ENCODE data around the gene GARNL3. TPM values are rescaled to one million over a fixed set of nuclear protein-coding genes. Genes with fewer than 3 reads are reported as not detected.
A peak's percentile ranks its signal among the peaks of the same experiment; 100 is the strongest.

GARNL3 gene
- total RNA-seq, 1 experiment from 2014 or later = 5.9 TPM

- no peak for DNase-seq (ENCODE audit: low read depth)
Observed at GRCh38 chr9:127405344-127406125, 141.0 kb downstream of the GARNL3 start.

DNA sequence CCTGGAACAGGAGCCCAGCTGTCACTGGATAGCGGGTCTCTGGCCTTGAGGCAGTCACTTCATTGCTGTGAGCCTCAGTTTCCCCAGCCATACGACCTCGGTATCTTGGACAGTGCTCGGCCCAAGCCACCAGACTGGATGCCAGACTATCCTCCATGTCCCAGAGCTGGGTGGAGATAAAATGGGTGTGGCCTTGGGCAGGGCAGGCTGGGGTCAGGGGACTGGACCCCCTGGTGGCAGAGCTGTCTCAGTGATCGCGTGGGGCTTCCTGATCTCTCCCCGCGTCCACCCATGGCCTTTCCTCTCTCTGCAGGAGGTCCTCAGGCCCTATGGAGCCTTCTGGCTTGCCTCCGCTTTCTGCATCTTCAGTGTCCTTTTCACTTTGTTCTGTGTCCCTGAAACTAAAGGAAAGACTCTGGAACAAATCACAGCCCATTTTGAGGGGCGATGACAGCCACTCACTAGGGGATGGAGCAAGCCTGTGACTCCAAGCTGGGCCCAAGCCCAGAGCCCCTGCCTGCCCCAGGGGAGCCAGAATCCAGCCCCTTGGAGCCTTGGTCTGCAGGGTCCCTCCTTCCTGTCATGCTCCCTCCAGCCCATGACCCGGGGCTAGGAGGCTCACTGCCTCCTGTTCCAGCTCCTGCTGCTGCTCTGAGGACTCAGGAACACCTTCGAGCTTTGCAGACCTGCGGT lies 142.4 kb downstream of the GARNL3 start:
- DNase-seq (ENCODE audit: low read depth) = no peak

DNA sequence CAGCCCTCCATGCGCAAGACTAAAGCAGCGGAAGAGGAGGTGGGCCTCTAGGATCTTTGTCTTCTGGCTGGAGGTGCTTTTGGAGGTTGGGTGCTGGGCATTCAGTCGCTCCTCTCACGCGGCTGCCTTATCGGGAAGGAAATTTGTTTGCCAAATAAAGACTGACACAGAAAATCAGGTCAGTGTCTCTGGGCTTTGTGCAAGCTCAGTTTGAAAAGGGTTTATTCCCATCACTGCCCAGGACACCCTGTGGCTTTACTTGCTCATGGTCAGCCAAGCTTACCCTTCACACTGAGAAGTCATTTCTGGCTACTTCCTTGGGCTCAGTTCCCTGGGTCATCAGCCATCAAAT lies 142.9 kb downstream of the GARNL3 start:
- no peak for DNase-seq (ENCODE audit: low read depth)

- no peak for DNase-seq (ENCODE audit: low read depth)
Observed at GRCh38 chr9:127411122-127411521, 146.5 kb downstream of the GARNL3 start.

DNA sequence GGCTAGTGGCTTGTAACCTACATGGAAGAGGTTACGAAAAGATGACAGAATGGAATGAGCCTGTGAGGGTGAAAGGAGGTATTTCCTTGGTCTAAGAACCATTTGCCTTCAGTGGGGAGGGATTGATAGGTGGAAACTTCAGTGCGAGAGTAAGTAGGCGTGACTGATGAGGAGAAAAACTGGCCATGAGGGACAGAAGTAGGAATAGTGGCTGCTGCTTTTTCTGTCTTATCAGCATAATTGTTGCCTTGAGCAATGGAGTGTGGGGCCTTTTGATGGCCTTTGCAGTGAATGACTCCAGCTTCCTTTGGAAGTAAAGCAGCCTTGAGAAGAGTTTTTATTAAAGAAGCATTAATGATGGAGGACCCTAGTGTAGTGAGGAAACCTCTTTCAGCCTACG lies 150.6 kb downstream of the GARNL3 start:
- DNase-seq (ENCODE audit: low read depth) = no peak

GRCh38 chr9:127415657-127416056 lies 151.1 kb downstream of the GARNL3 start:
- DNase-seq (ENCODE audit: low read depth) = no peak

DNA sequence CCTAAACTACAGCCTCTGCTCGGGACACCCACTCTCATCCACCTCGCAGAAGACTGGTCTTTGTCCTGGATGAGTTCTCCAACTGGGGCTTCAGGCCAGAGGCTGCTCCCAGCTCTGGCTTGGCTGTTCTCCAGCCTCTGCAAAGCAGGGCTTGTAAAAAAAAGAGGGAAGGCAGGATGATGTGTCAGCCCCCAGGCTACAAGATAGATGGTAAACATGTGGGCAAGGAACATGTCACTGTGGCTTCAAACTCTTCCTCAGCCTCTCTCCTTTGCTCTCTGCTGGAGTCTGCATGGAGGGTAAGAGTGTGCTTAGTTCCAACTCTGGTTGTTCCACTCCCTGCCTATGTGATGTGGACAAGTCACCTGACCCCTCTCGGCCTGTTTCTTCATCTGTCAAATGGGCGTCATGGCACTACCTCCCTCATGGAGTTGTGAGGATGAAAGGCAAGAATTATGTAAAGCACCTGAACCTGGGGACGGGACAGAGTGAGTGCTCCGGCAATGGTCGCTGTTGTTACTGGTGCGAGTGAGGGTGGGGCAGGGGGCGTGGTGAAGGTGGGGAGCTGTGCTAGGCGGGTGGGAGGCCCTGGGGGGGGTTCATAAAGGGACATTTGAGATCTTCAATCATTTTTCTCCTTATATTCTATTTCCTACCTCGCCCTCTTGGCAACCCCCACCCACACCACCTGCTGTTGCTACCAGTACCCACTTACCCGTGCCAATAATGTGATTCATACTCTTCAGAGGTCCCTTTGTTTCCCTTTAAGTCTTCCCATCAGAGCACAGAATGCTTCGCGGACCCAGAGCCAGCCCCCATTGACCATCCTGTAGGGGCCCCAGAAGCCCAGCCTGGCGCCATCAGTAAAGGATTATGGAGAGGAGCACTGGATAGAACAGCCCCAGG lies 152.8 kb downstream of the GARNL3 start:
- DNase-seq (ENCODE audit: low read depth) = peak; percentile 99

GRCh38 chr9:127418037-127418471 lies 153.5 kb downstream of the GARNL3 start:
- DNase-seq (ENCODE audit: low read depth) = peak; percentile 21

DNA sequence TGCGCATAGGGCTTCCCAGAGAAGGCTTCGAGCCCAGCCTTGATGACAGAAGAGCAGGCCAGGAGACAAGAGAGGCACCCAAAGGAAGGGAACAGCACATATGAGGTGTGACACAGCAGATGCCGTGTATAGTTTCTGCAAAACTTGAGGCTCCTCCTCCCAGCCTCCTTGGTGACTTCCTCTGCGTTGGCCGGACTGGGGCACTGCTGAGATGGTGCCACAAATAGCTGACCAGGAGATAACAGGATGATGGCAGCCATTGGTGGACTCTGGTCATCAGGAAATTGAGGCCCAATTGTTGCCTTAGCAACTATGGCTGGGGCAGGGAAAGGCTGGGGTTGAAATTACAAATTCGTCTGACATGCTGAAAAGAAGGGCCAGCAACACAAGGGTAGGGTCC lies 154.8 kb downstream of the GARNL3 start:
- no peak for DNase-seq (ENCODE audit: low read depth)

DNA sequence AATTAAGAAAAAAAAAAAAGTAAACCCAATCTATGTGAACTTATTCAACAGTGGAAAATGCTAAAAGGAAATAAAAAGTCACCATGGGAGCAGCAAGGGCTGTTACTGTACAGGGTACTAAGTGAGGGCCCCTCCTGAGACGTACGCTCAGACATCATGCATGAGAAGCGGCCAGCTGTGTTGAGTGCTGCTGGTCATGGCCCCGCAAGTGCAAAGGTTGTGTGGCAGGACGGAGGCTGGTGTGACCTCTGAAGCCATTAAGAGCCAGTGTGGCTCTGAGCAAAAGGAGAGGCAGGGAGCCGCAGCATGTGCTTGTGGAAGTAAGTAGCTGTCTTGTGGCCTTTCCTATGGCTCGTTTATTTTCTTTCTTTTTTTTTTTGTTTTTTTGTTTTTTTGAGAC lies 156.5 kb downstream of the GARNL3 start:
- DNase-seq (ENCODE audit: low read depth) = no peak

- no peak for DNase-seq (ENCODE audit: low read depth)
Observed at GRCh38 chr9:127422133-127422782, 157.7 kb downstream of the GARNL3 start.

- no peak for DNase-seq (ENCODE audit: low read depth)
Observed at GRCh38 chr9:127422787-127423186, 158.2 kb downstream of the GARNL3 start.

DNA sequence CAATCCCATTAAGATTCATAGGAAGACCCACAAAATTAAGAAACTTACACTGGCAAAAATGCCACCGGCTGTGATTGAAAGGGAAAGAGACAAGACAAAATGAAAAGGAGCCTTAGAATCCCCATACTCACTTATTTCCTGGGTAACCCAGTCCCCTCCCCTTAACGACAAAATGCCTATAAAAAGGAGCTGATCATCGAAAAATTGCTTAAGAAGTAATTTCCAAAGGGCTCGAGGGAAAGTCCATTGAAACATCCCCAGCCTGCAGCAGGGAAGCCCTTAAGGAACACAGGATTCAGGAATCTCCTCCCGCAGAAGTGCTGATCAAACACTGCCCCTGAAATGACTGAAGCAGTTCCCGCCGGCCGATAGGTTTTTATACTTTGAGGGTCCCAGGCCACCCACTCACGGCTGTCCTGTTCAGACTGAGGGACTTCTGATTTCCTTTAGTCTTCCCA lies 158.9 kb downstream of the GARNL3 start:
- DNase-seq (ENCODE audit: low read depth) = no peak

- DNase-seq (ENCODE audit: low read depth) = peak; percentile 93
Observed at GRCh38 chr9:127423934-127424675, 159.5 kb downstream of the GARNL3 start, which contains the start of gene ZNF79. TSS of gene ZNF79 (plus strand) at chr9:127424382. CDS start at chr9:127424788, 406 bp downstream.

GRCh38 chr9:127424676-127424999 lies 160.1 kb downstream of the GARNL3 start:
- peak; percentile 40 for DNase-seq (ENCODE audit: low read depth)

DNA sequence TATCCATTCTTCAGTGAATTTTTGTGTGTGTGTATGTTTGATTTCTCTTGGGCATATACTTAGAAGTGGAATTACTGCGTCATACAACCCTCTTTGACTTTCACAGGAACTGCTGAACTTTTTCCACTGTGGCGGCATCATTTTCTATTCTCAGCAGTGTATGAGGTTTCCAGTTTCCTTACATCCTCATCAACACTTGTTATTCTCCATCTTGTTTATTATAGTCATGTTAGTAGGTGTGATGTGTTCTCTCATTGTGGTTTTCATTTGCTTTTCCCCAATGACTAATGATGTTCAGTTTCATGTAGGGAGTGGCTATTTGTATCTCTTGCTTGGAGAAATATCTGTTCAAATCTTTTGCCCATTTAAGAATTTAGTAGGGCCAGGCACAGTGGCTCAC lies 162.2 kb downstream of the GARNL3 start:
- no peak for DNase-seq (ENCODE audit: low read depth)

- no peak for DNase-seq (ENCODE audit: low read depth)
Observed at GRCh38 chr9:127428348-127428747, 163.8 kb downstream of the GARNL3 start.

- DNase-seq (ENCODE audit: low read depth) = no peak
Observed at GRCh38 chr9:127430415-127430814, 165.8 kb downstream of the GARNL3 start.

GRCh38 chr9:127437497-127438264 lies 173.1 kb downstream of the GARNL3 start:
- no peak for DNase-seq (ENCODE audit: low read depth)

DNA sequence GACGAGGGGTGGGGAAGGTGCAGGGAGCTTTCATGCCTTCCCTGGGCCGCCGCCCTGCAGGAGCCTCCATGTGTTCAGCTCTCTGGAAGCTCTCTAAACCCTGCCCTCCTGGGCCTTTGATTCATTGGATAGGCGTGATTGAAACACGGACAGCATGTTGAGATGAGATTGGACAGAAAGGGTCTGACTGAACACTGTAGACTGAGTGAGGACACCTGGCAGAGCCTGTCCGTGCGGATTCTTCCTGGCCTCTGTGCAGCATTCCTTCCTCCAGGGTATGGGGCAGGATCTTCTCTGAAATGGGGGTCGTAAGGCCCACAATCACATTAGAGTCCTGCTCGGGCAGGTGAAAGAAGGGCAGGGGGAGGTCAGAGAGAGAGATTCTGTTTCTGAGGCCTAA lies 173.8 kb downstream of the GARNL3 start:
- DNase-seq (ENCODE audit: low read depth) = no peak
